HG03175 (cell line): ENCODE measurements around the gene RNF222.

Experiments used
- ATAC-seq: cut with Tn5 transposase; IDR thresholded peaks from one replicate; pipeline ENCODE4 v1.9.1; 2021; ENCODE audit warnings: mild to moderate bottlenecking, moderate library complexity; ENCODE audit not compliant: unreplicated experiment

The RNF222 gene, protein sequence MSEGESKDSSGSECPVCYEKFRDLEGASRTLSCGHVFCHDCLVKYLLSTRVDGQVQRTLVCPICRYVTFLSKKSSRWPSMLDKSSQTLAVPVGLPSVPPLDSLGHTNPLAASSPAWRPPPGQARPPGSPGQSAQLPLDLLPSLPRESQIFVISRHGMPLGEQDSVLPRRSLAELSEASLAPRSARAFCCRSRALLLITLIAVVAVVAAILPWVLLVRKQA

DNA sequence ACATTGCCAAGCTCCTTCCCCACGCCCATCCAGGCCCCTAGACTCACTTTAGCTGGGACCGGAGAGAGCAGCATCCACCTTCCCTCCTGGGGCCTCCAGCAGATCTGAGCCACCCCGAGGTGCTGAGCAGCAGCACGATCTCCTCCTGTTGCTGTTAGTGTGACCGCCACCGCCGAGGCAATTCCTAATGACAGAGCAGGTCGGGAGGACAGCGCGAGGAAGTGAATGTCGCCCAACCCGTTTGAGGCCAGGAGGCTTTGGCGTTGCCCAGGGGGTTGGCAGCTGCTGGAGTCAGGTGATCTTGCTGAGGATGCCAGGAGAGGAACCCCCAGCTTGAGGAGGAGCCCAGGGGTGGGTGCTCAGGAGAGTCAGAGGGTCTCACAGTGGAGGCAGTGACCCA is at the start of gene RNF222:
Gene RNF222 (minus strand): TSS at position 192 of the 400 bp plus-strand sequence. CDS start 4,366 bp downstream, outside the sequence.
- ATAC-seq: no peak

DNA sequence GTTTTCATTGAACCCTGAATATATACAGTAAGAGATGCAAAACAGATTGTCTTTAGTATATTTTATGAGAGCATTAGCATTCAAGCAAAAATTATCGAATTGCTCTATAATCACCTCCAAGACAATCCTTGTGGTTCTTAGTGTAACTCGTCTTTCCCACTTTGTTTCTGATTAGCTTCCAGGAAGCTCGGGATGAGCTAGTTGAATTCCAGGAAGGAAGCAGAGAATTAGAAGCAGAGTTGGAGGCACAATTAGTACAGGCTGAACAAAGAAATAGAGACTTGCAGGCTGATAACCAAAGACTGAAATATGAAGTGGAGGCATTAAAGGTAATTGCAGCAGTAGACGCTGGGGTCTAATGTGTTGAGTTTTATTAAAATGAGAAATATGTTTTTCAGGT is 47.9 kb upstream of the RNF222 start:
- ATAC-seq: no peak

DNA sequence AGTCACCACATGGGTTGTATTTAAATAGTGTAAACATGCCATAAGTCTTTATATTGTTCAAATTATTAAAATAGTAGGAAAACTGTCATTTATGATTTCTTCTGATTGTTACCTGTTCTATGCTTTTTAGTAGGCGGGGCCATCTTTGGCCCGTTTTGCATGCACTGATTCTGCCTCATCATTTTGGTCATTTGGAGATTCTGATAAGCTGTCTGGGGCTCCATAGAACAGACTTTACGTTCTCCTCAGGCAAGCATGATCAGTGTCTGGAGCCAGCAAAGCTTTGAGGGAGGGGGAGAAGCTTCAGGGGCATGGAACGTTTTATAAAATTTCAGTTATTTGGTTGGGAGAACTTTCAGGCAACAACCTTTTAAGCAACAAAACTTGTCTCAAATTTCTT is 46.9 kb upstream of the RNF222 start:
- no peak for ATAC-seq

DNA sequence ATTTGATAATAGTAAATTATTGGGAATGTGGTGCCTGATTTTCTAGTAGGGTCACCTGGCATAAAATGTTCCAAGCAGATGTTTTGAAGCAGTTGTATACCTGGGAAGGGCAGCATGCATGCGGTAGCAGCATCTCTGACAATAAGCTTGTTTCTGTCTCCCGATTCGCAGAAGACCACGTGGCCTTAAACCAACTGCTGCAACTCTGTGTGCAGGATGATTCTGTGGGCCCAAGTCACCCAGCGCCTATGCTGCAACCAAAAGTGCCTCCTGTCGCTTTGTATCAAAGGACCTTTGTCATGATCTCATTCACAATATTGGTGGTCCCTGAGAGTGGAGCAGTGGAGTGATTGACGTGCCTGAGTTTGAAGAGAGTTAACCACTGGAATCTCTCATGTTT is 46.1 kb upstream of the RNF222 start:
- ATAC-seq: no peak

DNA sequence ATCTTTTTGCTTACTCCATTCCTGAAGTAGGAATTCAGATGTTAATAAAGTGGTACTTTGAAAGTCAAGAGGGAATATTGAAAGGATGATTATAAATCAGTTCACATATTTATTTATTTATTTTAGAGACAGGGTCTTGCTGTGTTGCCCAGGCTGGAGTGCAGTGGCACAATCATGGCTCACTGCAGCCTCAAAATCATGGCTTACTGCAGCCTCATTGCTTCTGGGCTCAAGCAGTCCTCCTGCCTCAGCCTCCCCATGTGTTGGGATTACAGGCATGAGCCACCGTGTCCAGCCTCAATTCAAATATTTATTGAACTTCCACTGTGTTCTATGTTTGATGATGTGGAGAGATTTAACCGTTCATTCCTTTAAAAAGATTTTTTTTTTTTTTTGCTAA is 44.7 kb upstream of the RNF222 start:
- ATAC-seq: no peak

DNA sequence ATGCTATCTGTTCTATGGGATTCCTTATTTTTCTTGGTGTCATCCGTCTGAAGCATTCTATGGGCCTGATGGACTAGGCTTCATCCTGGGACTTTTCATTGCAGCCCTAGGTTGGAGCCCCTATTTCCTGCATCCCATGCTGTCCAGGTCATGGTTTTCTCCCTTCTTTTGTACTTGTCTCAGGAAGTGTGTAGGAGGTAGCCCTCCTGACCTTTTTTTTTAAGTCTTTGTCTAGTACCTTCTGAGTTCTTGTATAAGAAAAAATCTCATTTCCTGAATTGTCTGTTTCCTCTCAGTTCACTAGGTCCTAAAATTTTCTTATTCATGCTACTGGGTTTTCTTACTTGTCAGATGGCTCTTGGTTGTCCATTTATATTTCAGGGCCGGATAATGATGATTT is 44.1 kb upstream of the RNF222 start:
- ATAC-seq: no peak

DNA sequence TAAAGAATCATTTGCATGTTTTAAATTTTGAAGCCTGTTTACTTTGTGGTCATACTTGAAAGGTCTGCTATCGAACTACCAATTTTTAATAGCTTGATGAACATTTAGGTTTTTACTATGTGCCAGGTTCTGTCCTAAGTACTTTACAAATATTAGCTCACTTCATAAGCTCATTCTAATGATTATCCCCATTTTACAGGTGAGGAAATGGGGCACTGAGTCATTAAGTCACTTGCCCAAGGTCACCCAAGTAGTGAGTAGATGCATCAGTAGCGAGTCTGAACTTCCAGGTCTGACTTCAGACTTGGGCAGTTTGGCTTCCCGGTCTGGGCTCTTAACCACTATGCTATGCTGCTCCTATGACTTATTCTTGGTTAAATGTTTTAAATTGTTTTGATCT is 42.1 kb upstream of the RNF222 start:
- ATAC-seq: no peak

DNA sequence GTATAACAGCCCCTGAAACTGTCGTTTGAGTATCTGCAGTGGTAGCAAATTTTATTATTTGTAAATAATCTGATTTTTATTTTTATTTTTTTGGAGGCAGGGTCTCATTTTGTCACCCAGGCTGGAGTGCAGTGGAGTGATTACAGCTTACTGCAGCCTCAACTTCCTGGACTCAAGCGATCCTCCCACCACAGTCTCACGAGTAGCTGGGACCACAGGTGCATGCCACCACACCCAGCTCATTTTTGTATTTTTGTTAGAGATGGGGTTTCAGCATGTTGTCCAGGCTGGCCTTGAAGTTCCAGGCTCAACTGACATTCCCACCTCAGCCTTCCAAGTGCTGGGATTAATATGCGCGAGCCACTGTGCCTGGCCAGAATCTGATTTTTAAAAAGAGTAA is 40.8 kb upstream of the RNF222 start:
- ATAC-seq: no peak

DNA sequence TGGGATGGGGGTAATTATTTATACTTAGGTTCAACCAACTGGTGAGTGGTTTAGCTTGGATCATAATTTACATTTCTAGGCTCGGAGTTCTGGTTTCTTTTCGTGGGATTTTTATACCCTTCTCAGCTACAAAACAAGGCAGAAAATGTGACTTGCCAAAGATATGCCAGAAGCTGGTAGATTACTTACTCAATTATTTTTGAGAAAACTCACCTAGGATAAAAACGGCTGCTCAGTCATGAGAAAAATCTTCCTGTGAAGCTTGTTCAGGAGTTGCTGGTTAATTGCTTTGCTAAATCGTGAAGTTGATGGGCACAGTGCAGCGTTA is 39.2 kb upstream of the RNF222 start:
- no peak for ATAC-seq

DNA sequence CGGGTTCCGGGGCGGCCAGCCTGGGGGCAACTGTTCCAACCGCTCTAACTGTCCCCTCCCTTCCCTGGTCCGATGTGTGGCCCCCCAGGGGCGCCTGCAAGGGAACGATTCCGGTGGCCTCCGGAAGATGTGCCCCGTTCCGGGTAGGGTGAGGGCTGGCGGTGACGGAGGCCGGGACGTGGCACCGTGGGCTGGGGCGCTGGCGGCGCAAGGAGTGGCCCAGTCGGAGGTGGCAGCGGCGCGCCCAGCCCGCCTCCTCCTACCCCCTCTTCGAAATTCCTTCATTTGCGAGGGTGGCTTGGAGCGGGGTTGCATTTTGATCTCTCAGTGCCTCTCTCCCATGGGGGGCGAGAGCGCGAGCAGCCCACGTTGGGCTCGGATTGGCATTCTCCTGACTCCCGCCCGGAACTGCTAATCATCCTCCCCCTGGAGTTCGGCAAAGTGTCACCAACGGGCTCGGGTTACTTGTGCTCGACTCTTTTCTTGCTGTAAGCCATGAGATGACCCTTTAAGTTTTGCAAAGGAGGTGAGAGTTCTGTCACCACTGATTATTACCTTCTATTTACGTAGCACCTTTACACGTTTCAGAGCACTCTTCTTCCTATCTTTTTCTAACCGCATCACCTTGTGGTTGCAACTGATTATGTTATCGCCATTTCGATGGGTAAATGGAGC is 38.7 kb upstream of the RNF222 start:
- ATAC-seq: peak; percentile 47

DNA sequence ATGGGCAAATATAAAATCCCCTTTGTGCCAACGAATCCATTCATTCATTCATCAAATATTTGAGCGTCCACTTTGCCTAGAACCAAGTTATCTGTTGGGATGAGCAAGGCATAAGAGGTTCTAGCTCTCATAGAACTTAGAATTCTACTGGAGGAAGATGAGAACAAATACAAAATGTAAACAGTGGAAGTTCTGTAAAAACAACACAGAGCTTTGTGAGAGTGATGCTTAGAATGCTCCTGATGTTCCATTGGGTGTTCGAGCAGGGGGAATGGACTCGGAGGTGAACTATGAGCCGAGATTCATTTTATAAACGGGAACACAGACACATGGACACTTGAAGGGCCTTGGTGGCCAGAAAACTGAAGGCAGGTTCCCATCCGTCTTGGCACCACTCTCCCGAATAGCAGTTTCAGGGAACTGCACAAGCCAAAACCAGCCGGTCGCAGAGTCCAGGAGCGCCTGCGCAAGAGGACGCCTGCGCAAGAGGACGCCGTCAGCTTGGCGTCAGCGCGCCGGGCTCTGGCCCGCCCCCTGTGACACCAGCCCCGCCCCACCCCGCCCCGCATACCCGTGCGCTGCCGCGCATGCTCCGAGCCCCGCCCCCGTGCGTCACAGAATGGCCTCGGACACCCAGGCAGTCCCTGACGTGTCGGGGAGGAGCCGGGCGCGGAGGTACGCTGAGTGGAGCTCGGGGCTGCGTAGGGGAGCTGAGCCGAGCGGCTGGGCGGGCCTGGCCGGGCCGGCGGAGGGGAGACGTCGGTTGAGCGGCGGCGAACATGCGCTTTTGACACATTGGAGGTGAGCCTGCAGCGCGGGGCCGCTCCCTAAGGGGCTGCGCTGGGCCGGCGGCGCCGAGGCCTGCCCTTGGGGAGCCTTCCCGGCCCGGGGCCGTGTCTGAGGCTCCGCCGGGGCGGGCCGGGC is 37.9 kb upstream of the RNF222 start, which contains the start of gene NDEL1:
Gene NDEL1 (plus strand): TSS at position 640 of the 924 bp plus-strand sequence. CDS start 8,388 bp downstream, outside the sequence.
- ATAC-seq: peak; percentile 97

DNA sequence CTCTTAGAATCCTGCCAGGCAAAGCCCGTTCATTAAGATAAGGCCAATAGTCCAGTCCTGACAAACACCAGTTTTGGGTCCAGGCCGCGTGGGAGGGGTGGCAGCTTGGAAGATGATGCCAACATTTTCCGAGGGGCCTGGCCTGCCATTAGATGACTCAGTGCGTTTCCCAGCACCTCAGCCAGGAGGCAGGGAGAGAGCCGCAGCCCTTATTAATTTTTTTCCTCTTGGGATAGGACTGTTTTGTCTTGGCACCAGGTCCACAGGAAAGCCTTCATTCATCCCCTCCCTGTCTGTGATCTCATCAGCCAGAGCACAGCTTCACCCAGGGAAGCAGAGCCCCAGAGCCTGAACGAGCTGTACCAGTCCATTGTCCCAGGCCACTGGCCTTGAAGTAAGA is 33.3 kb upstream of the RNF222 start:
- no peak for ATAC-seq

DNA sequence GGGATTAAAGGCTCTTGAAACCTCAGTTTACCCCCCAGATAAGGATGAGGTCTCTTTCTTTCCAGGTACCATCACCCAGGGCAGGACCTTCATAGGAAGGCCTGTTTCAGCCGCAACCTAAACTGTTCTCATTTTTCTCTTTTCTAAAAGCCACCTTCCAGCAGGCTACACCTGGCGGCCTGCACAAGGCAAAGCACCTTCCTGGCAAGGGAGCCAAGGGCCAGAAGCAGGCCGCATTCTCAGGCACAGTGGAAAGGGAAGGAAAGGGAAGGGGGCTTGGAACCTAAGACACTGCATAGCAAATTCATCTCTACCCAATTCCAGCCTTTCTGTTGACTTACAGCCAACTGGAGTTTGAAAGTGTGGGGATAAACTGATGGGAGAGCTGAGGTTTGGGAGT is 29.2 kb upstream of the RNF222 start:
- ATAC-seq: no peak

DNA sequence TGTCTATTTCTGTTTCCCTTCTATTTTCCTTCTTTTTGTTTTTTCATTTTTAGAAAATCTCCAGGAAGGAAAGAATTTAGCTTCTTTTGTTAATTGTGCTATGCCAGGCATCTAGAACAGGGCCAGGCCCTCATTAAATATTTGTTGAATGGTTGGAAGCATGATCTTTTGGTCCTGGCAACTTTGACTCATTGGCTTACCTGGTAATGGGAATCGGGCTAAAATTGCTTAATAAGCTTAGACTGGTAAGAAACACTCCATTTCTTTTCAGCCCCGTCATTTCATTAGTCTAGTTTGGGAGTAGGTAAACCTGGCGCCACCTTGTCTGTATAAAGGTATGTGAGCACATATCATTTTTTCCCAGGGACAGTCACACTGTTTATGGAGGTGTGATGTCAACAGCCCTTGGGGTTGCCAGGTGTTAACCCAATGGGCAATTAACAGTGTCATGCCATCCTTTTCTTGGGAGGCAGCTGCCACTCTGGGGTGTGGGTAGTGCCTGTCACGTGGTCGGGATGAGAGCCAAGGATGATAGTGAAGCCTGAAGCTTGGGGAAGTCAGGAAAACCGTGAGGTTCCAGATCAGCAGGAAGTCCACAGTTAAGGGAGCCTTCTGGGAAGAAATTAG is 28.6 kb upstream of the RNF222 start:
- no peak for ATAC-seq

DNA sequence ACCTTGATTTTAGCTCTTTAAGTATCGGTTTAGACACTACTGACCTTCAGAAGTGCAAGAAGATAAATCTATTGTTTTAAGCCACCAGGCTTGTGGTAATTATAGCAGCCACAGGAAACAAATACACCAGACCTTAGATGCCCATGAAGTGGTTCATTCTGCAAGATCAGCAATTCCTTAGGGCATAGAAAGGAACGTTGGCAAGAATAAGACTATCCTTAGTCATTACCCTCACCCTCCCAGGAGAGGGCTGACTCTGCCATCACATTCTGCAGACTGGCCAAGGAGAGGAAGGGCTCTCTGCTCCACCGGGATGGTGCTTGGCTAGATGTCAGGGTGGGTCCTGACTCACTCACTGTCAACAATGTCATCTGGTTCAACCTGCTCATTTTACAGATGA is 23.9 kb upstream of the RNF222 start:
- ATAC-seq: no peak

DNA sequence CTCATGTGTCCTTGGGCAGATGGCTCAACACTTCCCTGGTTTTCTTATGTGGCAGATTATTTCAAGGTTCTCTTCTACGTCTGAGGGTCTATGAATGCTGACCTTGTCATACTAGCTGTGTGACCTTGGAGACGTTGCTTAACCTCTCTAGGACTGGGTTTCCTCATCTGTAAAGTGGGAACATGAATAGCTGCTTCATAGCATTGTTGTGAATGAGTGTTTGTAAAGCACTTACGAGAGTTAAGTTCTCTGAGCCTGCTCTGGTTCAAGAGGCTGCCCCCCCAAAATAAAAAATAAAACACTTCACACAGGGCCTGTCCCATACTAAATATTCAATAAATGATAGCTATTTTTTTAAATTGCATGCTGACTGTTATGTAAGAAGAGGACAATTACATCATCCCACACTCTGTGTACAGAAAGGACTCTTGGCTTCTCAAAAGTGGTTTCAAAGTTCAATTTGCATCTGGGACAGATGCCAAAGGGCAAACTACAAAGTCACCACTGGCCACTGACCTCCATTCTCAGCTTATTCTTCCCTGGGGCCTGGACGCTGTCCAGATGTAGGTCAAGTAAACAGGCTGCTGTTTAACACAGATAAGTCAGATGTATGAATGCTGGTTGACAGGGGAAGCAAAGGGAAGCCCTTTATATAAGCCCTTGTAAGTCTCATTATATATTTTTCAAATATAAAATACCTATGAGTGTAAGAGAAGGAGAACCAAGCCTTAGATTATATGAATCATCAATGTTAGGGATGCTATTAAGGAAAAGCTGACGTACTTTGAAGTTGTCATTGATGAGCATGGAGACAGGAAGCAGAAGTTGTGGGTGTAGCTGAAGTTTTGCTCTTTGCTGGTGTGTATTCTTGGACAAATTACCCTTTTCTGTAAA is 22.7 kb upstream of the RNF222 start:
- no peak for ATAC-seq

DNA sequence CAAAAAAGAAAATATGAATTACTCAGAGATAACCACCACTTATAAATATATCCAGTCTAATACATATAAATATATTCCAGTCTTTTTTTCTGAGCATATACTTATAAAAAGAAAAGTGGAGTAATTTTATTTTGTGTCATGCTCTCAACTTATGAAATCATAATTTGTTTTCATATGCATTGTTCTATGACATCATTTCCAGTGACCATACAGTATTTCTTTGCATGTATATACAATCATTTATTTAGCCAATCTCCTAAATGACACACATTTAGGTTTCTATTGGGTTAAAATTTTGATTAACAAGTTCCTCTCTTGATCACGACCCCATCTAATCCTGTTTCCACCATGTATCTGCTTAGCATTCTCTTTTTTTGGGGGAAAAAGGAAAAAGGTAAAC is 21.7 kb upstream of the RNF222 start:
- ATAC-seq: no peak

DNA sequence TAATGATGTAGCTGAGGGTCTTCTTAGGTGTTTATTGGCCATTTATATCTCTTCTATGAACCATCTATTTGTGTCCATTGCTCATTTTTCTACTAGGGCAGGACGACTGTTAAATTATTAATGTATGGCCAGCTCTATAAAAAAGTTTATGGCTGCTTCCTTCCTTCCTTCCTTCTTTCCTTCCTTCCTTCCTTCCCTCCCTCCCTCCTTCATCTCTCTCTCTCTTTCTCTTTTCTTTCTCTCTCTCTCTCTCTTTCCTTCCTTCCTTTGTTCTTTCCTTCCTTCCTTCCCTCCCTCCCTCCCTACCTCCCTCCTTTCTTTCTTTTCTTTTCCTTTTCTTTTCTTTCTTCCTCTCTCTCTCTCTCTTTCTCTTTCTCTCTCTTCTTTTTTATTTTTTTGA is 20.8 kb upstream of the RNF222 start:
- ATAC-seq: no peak

DNA sequence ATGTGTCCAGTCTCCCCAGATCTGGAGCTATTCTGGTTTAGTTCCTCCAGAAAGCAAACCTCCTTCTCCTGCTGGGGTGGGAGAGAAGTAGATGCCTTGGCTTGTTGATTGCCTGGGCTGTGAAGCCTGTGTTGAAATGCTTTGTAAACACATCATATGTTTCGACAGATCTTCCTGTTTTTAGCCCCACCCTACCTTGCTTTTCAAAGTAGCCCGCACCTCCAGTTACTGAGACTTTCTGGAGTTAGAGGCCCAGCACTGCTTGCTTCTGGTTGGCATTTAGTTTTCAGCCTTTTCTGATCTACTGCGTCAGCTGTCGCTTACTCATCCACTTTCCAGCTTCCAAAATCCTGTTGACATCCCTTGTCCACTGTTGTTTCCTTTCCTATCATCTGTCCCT is 20.2 kb upstream of the RNF222 start:
- ATAC-seq: no peak

DNA sequence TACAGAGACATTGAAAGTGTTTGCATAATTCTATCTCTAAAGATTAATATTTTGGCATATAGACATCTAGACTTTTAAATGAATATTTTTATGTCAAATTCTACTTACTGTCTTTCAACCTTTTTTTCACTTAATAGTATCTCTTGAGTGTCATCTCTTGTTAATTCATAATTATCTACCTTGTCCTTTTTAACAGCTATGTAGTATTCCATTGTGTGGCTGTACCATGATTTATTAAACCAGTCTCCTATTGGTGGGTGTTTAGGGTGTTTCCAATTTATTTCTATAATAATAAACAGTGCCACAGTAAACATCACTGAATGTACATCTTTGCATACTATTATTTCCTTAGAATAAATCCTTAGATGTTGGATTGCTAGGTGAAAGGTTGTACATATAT is 16.3 kb upstream of the RNF222 start:
- no peak for ATAC-seq
